Measurements from ENCODE around the gene LRRC3C.

The LRRC3C gene

GRCh38 chr17:39923836-39924690 lies 3.5 kb upstream of the LRRC3C start:
- no peak for DNase-seq (ENCODE audit: low read depth in 1 of 2, low spot score in 1 of 2)

GRCh38 chr17:39924691-39925055 lies 2.9 kb upstream of the LRRC3C start:
- DNase-seq (ENCODE audit: low read depth in 1 of 2, low spot score in 1 of 2), result no peak

GRCh38 chr17:39925282-39926134 lies 2.0 kb upstream of the LRRC3C start:
- DNase-seq (ENCODE audit: low read depth in 1 of 2, low spot score in 1 of 2), result no peak

GRCh38 chr17:39926135-39926587 lies 1.4 kb upstream of the LRRC3C start:
- DNase-seq (ENCODE audit: low read depth in 1 of 2, low spot score in 1 of 2), result no peak

- peak; percentile 31 to 38 for DNase-seq (ENCODE audit: low read depth in 1 of 2, low spot score in 1 of 2)
These were observed 888 bp upstream of the LRRC3C start for GRCh38 chr17:39926588-39927100.

- no peak for DNase-seq (ENCODE audit: low read depth in 1 of 2, low spot score in 1 of 2)
These were observed 661 bp downstream of the LRRC3C start for GRCh38 chr17:39927929-39928857.

- DNase-seq (ENCODE audit: low read depth in 1 of 2, low spot score in 1 of 2), result no peak
These were observed 1.5 kb downstream of the LRRC3C start for GRCh38 chr17:39928858-39929645.

- DNase-seq (ENCODE audit: low read depth in 1 of 2, low spot score in 1 of 2), result no peak
These were observed 2.3 kb downstream of the LRRC3C start for GRCh38 chr17:39929646-39930407.

GRCh38 chr17:39933912-39934311 lies 6.4 kb downstream of the LRRC3C start:
- DNase-seq (ENCODE audit: low read depth in 1 of 2, low spot score in 1 of 2), result no peak

GRCh38 chr17:39934324-39934723 lies 6.8 kb downstream of the LRRC3C start:
- no peak for DNase-seq (ENCODE audit: low read depth in 1 of 2, low spot score in 1 of 2)

- DNase-seq (ENCODE audit: low read depth in 1 of 2, low spot score in 1 of 2), result no peak
These were observed 8.4 kb downstream of the LRRC3C start for GRCh38 chr17:39935909-39936308.

GRCh38 chr17:39937447-39937846 lies 9.9 kb downstream of the LRRC3C start:
- no peak for DNase-seq (ENCODE audit: low read depth in 1 of 2, low spot score in 1 of 2)

GRCh38 chr17:39938140-39938869 lies 10.8 kb downstream of the LRRC3C start:
- no peak for DNase-seq (ENCODE audit: low read depth in 1 of 2, low spot score in 1 of 2)

- no peak for DNase-seq (ENCODE audit: low read depth in 1 of 2, low spot score in 1 of 2)
These were observed 11.6 kb downstream of the LRRC3C start for GRCh38 chr17:39939106-39939505.

- DNase-seq (ENCODE audit: low read depth in 1 of 2, low spot score in 1 of 2), result no peak
These were observed 12.3 kb downstream of the LRRC3C start for GRCh38 chr17:39939588-39940419.

GRCh38 chr17:39943702-39944392 lies 16.3 kb downstream of the LRRC3C start:
- DNase-seq (ENCODE audit: low read depth in 1 of 2, low spot score in 1 of 2), result no peak

GRCh38 chr17:39944393-39944711 lies 16.8 kb downstream of the LRRC3C start:
- no peak for DNase-seq (ENCODE audit: low read depth in 1 of 2, low spot score in 1 of 2)
